ENCODE measurements around the gene PNMA6E. TPM values are rescaled to one million over a fixed set of nuclear protein-coding genes. Genes with fewer than 3 reads are reported as not detected.

PNMA6E gene
- total and polyA plus RNA-seq, 12 donors, result 0.07 to 0.27 (median 0.16) TPM; not detected in 5

- TF ChIP-seq CTCF (IDR thresholded peaks at IDR 0.05) (no peak), POLR2A (IDR thresholded peaks at IDR 0.05) (no peak)
- H3K4me1 ChIP-seq (replicated peaks in 1 of 2), result peaks cover 0 to 4% of the 10 kb centered on the region in 2 donors
- no peaks in the 10 kb centered on the region for H3K27me3 ChIP-seq
- WGBS, 4 donors, result 52 to 73% (median 63%) methylated on average over 5 to 12 of the region's 12 CpGs
- no peak overlapping the region for H3K27ac ChIP-seq
- no peak for DNase-seq
- H3K36me3 ChIP-seq (replicated peaks in 1 of 2), result no peaks in the 10 kb centered on the region
- no peaks in the 10 kb centered on the region for H3K9me3 ChIP-seq (replicated peaks in 1 of 3)
- peak overlapping the region in 1 of 4 donors; percentile 51 for H3K4me3 ChIP-seq
- intact Hi-C loops (cut with DNase I), result no loop called here
Observed at GRCh38 chrX:153410888-153411254, 9.7 kb upstream of the PNMA6E start.

- intact Hi-C loops (cut with DNase I), result no loop called here
Observed at GRCh38 chrX:153410373-153410772, 9.2 kb upstream of the PNMA6E start.

GRCh38 chrX:153409414-153410101 is 8.4 kb upstream of the PNMA6E start:
- intact Hi-C loops (cut with DNase I), result no loop called here
- WGBS, 4 donors, result 73 to 86% (median 82%) methylated on average over 8 to 30 of the region's 30 CpGs
- Histone ChIP-seq H3K4me3 (no peak overlapping the region), H3K27ac (no peak overlapping the region), H3K27me3 (no peaks in the 10 kb centered on the region), H3K9me3 (replicated peaks in 1 of 3) (no peaks in the 10 kb centered on the region), H3K4me1 (replicated peaks in 1 of 2) (peaks cover 0 to 4% of the 10 kb centered on the region in 2 donors), H3K36me3 (replicated peaks in 1 of 2) (no peaks in the 10 kb centered on the region)
- TF ChIP-seq CTCF (IDR thresholded peaks at IDR 0.05) (no peak), POLR2A (IDR thresholded peaks at IDR 0.05) (no peak)
- no peak for DNase-seq

More at GRCh38 chrX:153410373-153410772, 9.2 kb upstream of the PNMA6E start:
- no peak for DNase-seq
- H3K36me3 ChIP-seq (replicated peaks in 1 of 2), result no peaks in the 10 kb centered on the region
- peaks cover 0 to 4% of the 10 kb centered on the region in 2 donors for H3K4me1 ChIP-seq (replicated peaks in 1 of 2)
- H3K27me3 ChIP-seq, result no peaks in the 10 kb centered on the region
- no peak overlapping the region for H3K27ac ChIP-seq
- no peaks in the 10 kb centered on the region for H3K9me3 ChIP-seq (replicated peaks in 1 of 3)
- 86 to 93% (median 90%) methylated on average over 4 to 15 of the region's 15 CpGs for WGBS, 4 donors
- H3K4me3 ChIP-seq, result no peak overlapping the region
- no peak for TF ChIP-seq POLR2A (IDR thresholded peaks at IDR 0.05)
- TF ChIP-seq CTCF (IDR thresholded peaks at IDR 0.05), result no peak

GRCh38 chrX:153408871-153409351 is 7.8 kb upstream of the PNMA6E start:
- no peak overlapping the region for H3K4me3 ChIP-seq
- H3K27me3 ChIP-seq, result no peaks in the 10 kb centered on the region
- peaks cover 0 to 4% of the 10 kb centered on the region in 2 donors for H3K4me1 ChIP-seq (replicated peaks in 1 of 2)
- no peaks in the 10 kb centered on the region for H3K36me3 ChIP-seq (replicated peaks in 1 of 2)
- no peaks in the 10 kb centered on the region for H3K9me3 ChIP-seq (replicated peaks in 1 of 3)
- WGBS, 4 donors, result 84 to 97% (median 94%) methylated on average over 6 to 12 of the region's 12 CpGs; no CpG with 5 or more reads in 1 of the 4 donors
- no peak for DNase-seq
- peak overlapping the region in 1 of 5 donors; percentile 29 for H3K27ac ChIP-seq
- TF ChIP-seq POLR2A (IDR thresholded peaks at IDR 0.05) (no peak), CTCF (IDR thresholded peaks at IDR 0.05) (no peak)
- intact Hi-C loops (cut with DNase I), result no loop called here

Measured in adrenal gland (tissue), 12 donors.